Measurements from ENCODE around the gene GRN. TPM values are rescaled to one million over a fixed set of nuclear protein-coding genes. Genes with fewer than 3 reads are reported as not detected.

Gene GRN
- total and polyA plus RNA-seq, 2 of the 13 experiments (the other 11 are each of a cell fraction or from before 2014, with no cell fraction given): 86.6 to 143 TPM

DNA sequence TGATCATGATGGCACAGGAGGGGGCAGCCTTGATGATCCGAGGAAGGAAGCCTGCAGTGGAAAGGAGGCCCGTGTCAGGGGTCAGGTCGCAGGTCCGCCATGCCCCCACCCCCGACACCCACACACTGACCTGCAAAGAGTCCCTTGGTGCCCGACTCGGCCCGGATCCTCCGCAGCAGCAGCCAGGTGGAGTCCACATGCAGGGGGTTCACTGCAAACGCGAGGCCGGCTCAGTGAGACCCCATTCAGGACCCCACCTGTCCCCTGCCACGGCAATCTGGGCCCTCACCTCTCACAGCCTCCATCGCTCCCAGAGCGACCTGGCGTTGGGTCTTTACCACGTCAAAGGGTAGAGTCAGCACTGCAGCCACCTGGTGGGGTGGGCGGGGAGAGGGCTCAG, 25.0 kb upstream of the GRN start:
- POLR2A ChIA-PET: no interaction called here
- peak; percentile 43; the same call in 1 of the 2 replicates for TF ChIP-seq RBFOX2 (IDR thresholded peaks at IDR 0.05; ENCODE audit: low read depth, low read length)
- TF ChIP-seq AGO2 (optimal IDR thresholded peaks at IDR 0.05; ENCODE audit: low read depth, low read length): peak; percentile 78
- TF ChIP-seq ZNF564 (CRISPR knock-in tag; IDR thresholded peaks at IDR 0.05): no peak
- ATAC-seq (no peak), FAIRE-seq (no peak), DNase-seq (ENCODE audit: low spot score) (no peak)
- CTCF ChIA-PET (ENCODE audit: low intra/inter-chr PET ratio, low total read pairs): no interaction called here
- peaks cover 19 to 33% of the 10 kb centered on the region in 2 experiments; a peak in 4 of 5 replicates for H3K36me3 ChIP-seq (replicated peaks in 1 of 2; ENCODE audit: control insufficient read depth in 1 of 2, insufficient read depth in 2 of 2, low read length in 2 of 2)
- H2AFZ ChIP-seq (ENCODE audit: low read length): no peak overlapping the region
- H3K27ac ChIP-seq (ENCODE audit: extremely low read length, insufficient read depth, low read length): no peak overlapping the region
- WGBS (ENCODE audit: low lambda C conversion rate): 94% methylated on average over 9 of the region's 18 CpGs
- peaks cover 5 to 17% of the 10 kb centered on the region in 2 experiments for H3K27me3 ChIP-seq (ENCODE audit: control insufficient read depth in 1 of 2, insufficient read depth in 2 of 2, low read length in 2 of 2)
- no peak overlapping the region for H3K9ac ChIP-seq (ENCODE audit: insufficient read depth, low read depth, low read length)
- no TSS peak for BruUV-seq (replicated peaks)
- H3K9me3 ChIP-seq (ENCODE audit: low read length): no peaks in the 10 kb centered on the region
- H3K4me3 ChIP-seq (replicated peaks in 1 of 3; ENCODE audit: insufficient read depth in 1 of 3, low read depth in 2 of 3, low read length in 3 of 3): no peak overlapping the region
- H3K79me2 ChIP-seq (ENCODE audit: insufficient read depth, low read length): peaks cover 14% of the 10 kb centered on the region
- H3K4me2 ChIP-seq (ENCODE audit: low read depth, low read length): no peak overlapping the region
- in situ Hi-C loops (cut with HindIII; ENCODE audit: extremely low pct_ligation_motif_present, low pct_unique_long_range_greater_than_20kb) (no loop called here), intact Hi-C loops (cut with micrococcal nuclease; ENCODE audit: unreplicated experiment) (loop anchor here (10.0 kb wide), 1 partner anchor 45 kb away; no protein-coding TSS in a partner anchor)
- H4K20me1 ChIP-seq (ENCODE audit: insufficient read depth, low read length): no peaks in the 10 kb centered on the region
- H3K4me1 ChIP-seq (ENCODE audit: insufficient read depth, low read length): peaks cover 50% of the 10 kb centered on the region

DNA sequence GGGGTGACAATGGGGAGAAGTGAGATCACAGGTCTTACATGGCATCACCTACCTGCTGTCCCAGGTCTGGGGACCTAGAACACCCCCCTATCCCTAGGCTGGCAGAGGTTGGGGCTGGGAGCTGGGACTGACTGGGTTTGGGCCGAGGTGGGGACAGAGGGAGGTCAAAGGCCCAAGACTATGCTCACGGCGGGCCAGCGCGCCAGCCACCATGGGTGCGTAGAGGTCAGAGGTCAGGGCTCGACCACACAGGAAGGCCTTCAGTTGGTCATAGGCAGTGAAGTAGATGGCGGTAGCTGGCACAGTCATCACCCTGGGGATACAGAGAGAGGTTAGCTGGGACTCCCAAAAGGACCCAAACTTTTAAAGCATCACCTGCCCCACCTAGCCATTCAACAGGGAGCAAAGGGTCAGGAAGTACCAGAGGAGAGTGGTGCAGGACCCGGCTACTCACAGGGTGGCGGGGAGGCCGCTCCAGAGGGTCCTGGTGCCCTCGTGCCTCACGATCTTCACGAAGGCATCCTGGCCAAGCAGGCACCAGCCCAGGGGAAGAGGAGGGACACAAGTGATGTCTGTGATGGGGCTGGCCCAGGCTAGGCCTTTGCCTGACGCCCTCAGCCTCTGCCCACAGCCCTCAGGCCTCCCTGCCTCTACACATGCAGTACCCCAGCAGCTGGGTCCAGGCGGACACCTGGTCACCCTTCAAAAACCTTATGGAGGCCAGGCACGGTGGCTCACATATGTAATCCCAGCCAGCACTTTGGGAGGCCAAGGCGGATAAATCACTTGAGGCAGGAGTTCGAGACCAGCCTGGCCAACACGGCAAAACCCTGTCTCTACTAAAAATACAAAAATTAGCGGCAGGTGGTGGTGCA, 23.6 kb upstream of the GRN start:
- in situ Hi-C loops (cut with HindIII; ENCODE audit: extremely low pct_ligation_motif_present, low pct_unique_long_range_greater_than_20kb): no loop called here
- no peak for FAIRE-seq
- no peak for ATAC-seq
- Histone ChIP-seq H3K9ac (ENCODE audit: insufficient read depth, low read depth, low read length) (no peak overlapping the region), H4K20me1 (ENCODE audit: insufficient read depth, low read length) (no peaks in the 10 kb centered on the region), H3K4me1 (ENCODE audit: insufficient read depth, low read length) (peaks cover 47% of the 10 kb centered on the region), H3K4me2 (ENCODE audit: low read depth, low read length) (no peak overlapping the region), H3K79me2 (ENCODE audit: insufficient read depth, low read length) (peaks cover 14% of the 10 kb centered on the region), H3K4me3 (replicated peaks in 1 of 3; ENCODE audit: insufficient read depth in 1 of 3, low read depth in 2 of 3, low read length in 3 of 3) (no peak overlapping the region), H2AFZ (ENCODE audit: low read length) (no peak overlapping the region), H3K36me3 (replicated peaks in 1 of 2; ENCODE audit: control insufficient read depth in 1 of 2, insufficient read depth in 2 of 2, low read length in 2 of 2) (peaks cover 19 to 33% of the 10 kb centered on the region in 2 experiments; a peak in 4 of 5 replicates), H3K9me3 (ENCODE audit: low read length) (no peaks in the 10 kb centered on the region), H3K27me3 (ENCODE audit: control insufficient read depth in 1 of 2, insufficient read depth in 2 of 2, low read length in 2 of 2) (peaks cover 0 to 5% of the 10 kb centered on the region in 2 experiments), H3K27ac (ENCODE audit: extremely low read length, insufficient read depth, low read length) (no peak overlapping the region)
- POLR2A ChIA-PET: no interaction called here
- intact Hi-C loops (cut with micrococcal nuclease; ENCODE audit: unreplicated experiment): loop anchor here (10.0 kb wide), 1 partner anchor 47 kb away; no protein-coding TSS in a partner anchor
- 96% methylated on average over 19 of the region's 21 CpGs for WGBS (ENCODE audit: low lambda C conversion rate)
- CTCF ChIA-PET (ENCODE audit: low intra/inter-chr PET ratio, low total read pairs): no interaction called here
- no TSS peak for BruUV-seq (replicated peaks)
- no peak for DNase-seq (ENCODE audit: low spot score)
- TF ChIP-seq GABPB1 (CRISPR knock-in tag; IDR thresholded peaks at IDR 0.05) (no peak), ZNF678 (CRISPR knock-in tag; IDR thresholded peaks at IDR 0.05) (no peak), SP2 (CRISPR knock-in tag; IDR thresholded peaks at IDR 0.05) (no peak), MYPOP (CRISPR knock-in tag; IDR thresholded peaks at IDR 0.05) (no peak), FOXK1 (CRISPR knock-in tag; IDR thresholded peaks at IDR 0.05; ENCODE audit: borderline replicate concordance, low read depth) (no peak), FOSL2 (CRISPR knock-in tag; IDR thresholded peaks at IDR 0.05) (no peak), KDM2A (CRISPR knock-in tag; IDR thresholded peaks at IDR 0.05; ENCODE audit: borderline replicate concordance, low read depth) (no peak), ZNF777 (CRISPR knock-in tag; IDR thresholded peaks at IDR 0.05) (no peak), PHF21A (CRISPR knock-in tag; IDR thresholded peaks at IDR 0.05) (no peak), SNAPC5 (CRISPR knock-in tag; IDR thresholded peaks at IDR 0.05; ENCODE audit: borderline replicate concordance) (no peak)
- TF ChIP-seq, protein P1, sequence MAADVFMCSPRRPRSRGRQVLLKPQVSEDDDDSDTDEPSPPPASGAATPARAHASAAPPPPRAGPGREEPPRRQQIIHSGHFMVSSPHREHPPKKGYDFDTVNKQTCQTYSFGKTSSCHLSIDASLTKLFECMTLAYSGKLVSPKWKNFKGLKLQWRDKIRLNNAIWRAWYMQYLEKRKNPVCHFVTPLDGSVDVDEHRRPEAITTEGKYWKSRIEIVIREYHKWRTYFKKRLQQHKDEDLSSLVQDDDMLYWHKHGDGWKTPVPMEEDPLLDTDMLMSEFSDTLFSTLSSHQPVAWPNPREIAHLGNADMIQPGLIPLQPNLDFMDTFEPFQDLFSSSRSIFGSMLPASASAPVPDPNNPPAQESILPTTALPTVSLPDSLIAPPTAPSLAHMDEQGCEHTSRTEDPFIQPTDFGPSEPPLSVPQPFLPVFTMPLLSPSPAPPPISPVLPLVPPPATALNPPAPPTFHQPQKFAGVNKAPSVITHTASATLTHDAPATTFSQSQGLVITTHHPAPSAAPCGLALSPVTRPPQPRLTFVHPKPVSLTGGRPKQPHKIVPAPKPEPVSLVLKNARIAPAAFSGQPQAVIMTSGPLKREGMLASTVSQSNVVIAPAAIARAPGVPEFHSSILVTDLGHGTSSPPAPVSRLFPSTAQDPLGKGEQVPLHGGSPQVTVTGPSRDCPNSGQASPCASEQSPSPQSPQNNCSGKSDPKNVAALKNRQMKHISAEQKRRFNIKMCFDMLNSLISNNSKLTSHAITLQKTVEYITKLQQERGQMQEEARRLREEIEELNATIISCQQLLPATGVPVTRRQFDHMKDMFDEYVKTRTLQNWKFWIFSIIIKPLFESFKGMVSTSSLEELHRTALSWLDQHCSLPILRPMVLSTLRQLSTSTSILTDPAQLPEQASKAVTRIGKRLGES (CRISPR knock-in tag; IDR thresholded peaks at IDR 0.05; ENCODE audit: borderline replicate concordance): no peak
